Smooth muscle cell (in vitro differentiated cells): ENCODE results near the gene USP17L19. TPM values are rescaled to one million over a fixed set of nuclear protein-coding genes. Genes with fewer than 3 reads are reported as not detected.
"Not testable (repeated sequence)": the region's sequence is repeated elsewhere in the genome, so short reads cannot be mapped to it uniquely, and the experiment has no call there.

ENCODE experiments used
- DNase-seq: peaks from one replicate; lab custom pipeline; 2025; ENCODE audit not compliant: unreplicated experiment; lab: John Stamatoyannopoulos, UW
- H2AFZ ChIP-seq: fragments of 200-600 bp; sonication (generic); 2 replicates; pipeline ENCODE4 v1.6.0; 2016; ENCODE audit warnings: antibody characterized with exemption, low read depth, mild to moderate bottlenecking
- H3F3A ChIP-seq: fragments of 200-600 bp; sonication (generic); 2 replicates; pipeline ENCODE4 v1.6.0; 2017; ENCODE audit warnings: antibody characterized with exemption, low read depth
- H3K27ac ChIP-seq: fragments of 200-600 bp; sonication (generic); 2 replicates; pipeline ENCODE4 v1.5.1; 2016; ENCODE audit warnings: low read depth, mild to moderate bottlenecking
- H3K27me3 ChIP-seq: fragments of 200-600 bp; sonication (generic); 2 replicates; pipeline ENCODE4 v1.6.1; 2016; ENCODE audit warnings: low read depth, mild to moderate bottlenecking
- H3K36me3 ChIP-seq: fragments of 200-600 bp; sonication (generic); 2 replicates; pipeline ENCODE4 v1.5.1; 2016; ENCODE audit warnings: low read depth
- H3K4me1 ChIP-seq: fragments of 200-600 bp; sonication (generic); 2 replicates; pipeline ENCODE4 v1.5.1; 2016; ENCODE audit warnings: low read depth
- H3K4me2 ChIP-seq: fragments of 200-600 bp; sonication (generic); 2 replicates; pipeline ENCODE4 v1.6.0; 2016; ENCODE audit warnings: mild to moderate bottlenecking
- H3K4me3 ChIP-seq: fragments of 200-600 bp; sonication (generic); 2 replicates; pipeline ENCODE4 v1.5.1; 2016; ENCODE audit warnings: mild to moderate bottlenecking
- H3K79me2 ChIP-seq: fragments of 200-600 bp; sonication (generic); 2 replicates; pipeline ENCODE4 v1.6.0; 2016; ENCODE audit warnings: low read depth, mild to moderate bottlenecking
- H3K9ac ChIP-seq: fragments of 200-600 bp; sonication (generic); 2 replicates; pipeline ENCODE4 v1.6.0; 2016; ENCODE audit warnings: low read depth
- H3K9me3 ChIP-seq: fragments of 200-600 bp; sonication (generic); replicated peaks from 2 replicates; pipeline ENCODE4 v1.5.1; 2016; ENCODE audit warnings: low read depth
- H4K20me1 ChIP-seq: fragments of 200-600 bp; sonication (generic); 2 replicates; pipeline ENCODE4 v1.6.0; 2016; ENCODE audit warnings: low read depth
- WGBS: methylation state at CpG from one replicate; pipeline ENCODE4 v1.1.7; 2016; ENCODE audit warnings: low lambda C conversion rate; 5-methylcytosine and 5-hydroxymethylcytosine counted together
- polyA plus RNA-seq: library from polyadenylated mRNA; unstranded; fragments of >200 nt; fragmentation: Nextera tagmentation; extraction: Ambion mirVana; gene quantifications from 2 replicates; pipeline ENCODE4 v1.2.1, GENCODE V29; 2016
- total RNA-seq: library from RNA; depleted of rRNA; stranded (reverse); fragments of >200 nt; gene quantifications from 2 replicates; pipeline ENCODE4 v1.2.3, GENCODE V29; 2014

Gene USP17L19
- total and polyA plus RNA-seq, 2 experiments from 2014 or later = not detected

GRCh38 chr4:9238461-9238860 lies 14.7 kb upstream of the USP17L19 start:
- H3K4me1 ChIP-seq, H3K79me2 ChIP-seq, H3K4me2 ChIP-seq, H3F3A ChIP-seq, H3K27me3 ChIP-seq, H2AFZ ChIP-seq, H3K36me3 ChIP-seq, DNase-seq, H4K20me1 ChIP-seq, H3K9me3 ChIP-seq, H3K27ac ChIP-seq, H3K4me3 ChIP-seq, H3K9ac ChIP-seq: not testable (repeated sequence)
- 82% methylated on average over 3 of the region's 12 CpGs for WGBS

DNA sequence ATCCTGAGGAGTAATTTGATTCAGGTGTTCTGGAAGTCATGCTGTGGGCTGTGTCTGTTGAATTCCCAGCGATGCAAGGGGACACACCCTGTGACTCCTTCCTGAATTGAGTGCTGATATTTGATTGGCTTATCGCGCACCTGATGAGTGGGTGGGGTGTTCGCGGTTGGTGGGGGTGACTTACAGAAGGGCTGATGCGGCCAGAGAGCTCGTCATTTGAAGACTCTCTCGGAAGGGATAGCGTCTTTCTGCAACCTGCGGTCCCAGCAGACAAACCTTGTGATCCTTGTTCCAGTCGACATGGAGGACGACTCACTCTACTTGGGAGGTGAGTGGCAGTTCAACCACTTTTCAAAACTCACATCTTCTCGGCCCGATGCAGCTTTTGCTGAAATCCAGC lies 9.6 kb upstream of the USP17L19 start, which contains the start of gene USP17L17:
TSS of gene USP17L17 (plus strand) at position 301 of the 400 bp plus-strand sequence. CDS start at position 301, 0 bp downstream.
- H3K79me2 ChIP-seq, H3K9me3 ChIP-seq, H3F3A ChIP-seq, H3K27me3 ChIP-seq, H3K27ac ChIP-seq, DNase-seq, H3K4me2 ChIP-seq, H3K4me3 ChIP-seq, H4K20me1 ChIP-seq, H3K36me3 ChIP-seq, H3K9ac ChIP-seq, H3K4me1 ChIP-seq, H2AFZ ChIP-seq: not testable (repeated sequence)
- 86% methylated on average over 13 of the region's 14 CpGs for WGBS

- not testable (repeated sequence) for H3K79me2 ChIP-seq, DNase-seq
- WGBS = 83% methylated on average over 19 of the region's 26 CpGs
Observed at GRCh38 chr4:9247953-9248680, 5.1 kb upstream of the USP17L19 start, which contains the start of gene USP17L18. TSS of gene USP17L18 (plus strand) at chr4:9248630. CDS start at chr4:9248630, 0 bp downstream.

GRCh38 chr4:9257824-9258223 lies 4.6 kb downstream of the USP17L19 start, which contains the start of gene USP17L20:
TSS of gene USP17L20 (plus strand) at chr4:9258124. CDS start at chr4:9258124, 0 bp downstream.
- not testable (repeated sequence) for H3K27me3 ChIP-seq, H3K27ac ChIP-seq, H2AFZ ChIP-seq, H3K4me3 ChIP-seq, H3K9me3 ChIP-seq, H3K4me1 ChIP-seq, H3K36me3 ChIP-seq, H3K9ac ChIP-seq, DNase-seq, H4K20me1 ChIP-seq, H3K4me2 ChIP-seq, H3F3A ChIP-seq, H3K79me2 ChIP-seq
- no CpG with 5 or more reads among the region's 15 CpGs for WGBS

More at GRCh38 chr4:9247953-9248680, 5.1 kb upstream of the USP17L19 start, which contains the start of gene USP17L18:
- H3K4me3 ChIP-seq, H3K4me2 ChIP-seq, H3K36me3 ChIP-seq, H3K27ac ChIP-seq, H4K20me1 ChIP-seq, H3F3A ChIP-seq, H3K9ac ChIP-seq, H3K27me3 ChIP-seq, H3K4me1 ChIP-seq, H2AFZ ChIP-seq, H3K9me3 ChIP-seq: not testable (repeated sequence)

DNA sequence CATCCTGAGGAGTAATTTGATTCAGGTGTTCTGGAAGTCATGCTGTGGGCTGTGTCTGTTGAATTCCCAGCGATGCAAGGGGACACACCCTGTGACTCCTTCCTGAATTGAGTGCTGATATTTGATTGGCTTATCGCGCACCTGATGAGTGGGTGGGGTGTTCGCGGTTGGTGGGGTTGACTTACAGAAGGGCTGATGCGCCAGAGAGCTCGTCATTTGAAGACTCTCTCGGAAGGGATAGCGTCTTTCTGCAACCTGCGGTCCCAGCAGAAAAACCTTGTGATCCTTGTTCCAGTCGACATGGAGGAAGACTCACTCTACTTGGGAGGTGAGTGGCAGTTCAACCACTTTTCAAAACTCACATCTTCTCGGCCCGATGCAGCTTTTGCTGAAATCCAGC lies 9.4 kb downstream of the USP17L19 start, which contains the start of gene USP17L21:
TSS of gene USP17L21 (plus strand) at position 301 of the 400 bp plus-strand sequence. CDS start at position 301, 0 bp downstream.
- H3K9ac ChIP-seq, H3K27ac ChIP-seq, H2AFZ ChIP-seq, H3K4me2 ChIP-seq, H3K79me2 ChIP-seq, H3K4me3 ChIP-seq, H3K36me3 ChIP-seq, H3K27me3 ChIP-seq, H3K4me1 ChIP-seq, DNase-seq, H3F3A ChIP-seq, H4K20me1 ChIP-seq, H3K9me3 ChIP-seq: not testable (repeated sequence)
- no CpG with 5 or more reads among the region's 13 CpGs for WGBS

DNA sequence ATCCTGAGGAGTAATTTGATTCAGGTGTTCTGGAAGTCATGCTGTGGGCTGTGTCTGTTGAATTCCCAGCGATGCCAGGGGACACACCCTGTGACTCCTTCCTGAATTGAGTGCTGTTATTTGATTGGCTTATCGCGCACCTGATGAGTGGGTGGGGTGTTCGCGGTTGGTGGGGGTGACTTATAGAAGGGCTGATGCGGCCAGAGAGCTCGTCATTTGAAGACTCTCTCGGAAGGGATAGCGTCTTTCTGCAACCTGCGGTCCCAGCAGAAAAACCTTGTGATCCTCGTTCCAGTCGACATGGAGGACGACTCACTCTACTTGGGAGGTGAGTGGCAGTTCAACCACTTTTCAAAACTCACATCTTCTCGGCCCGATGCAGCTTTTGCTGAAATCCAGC lies 14.1 kb downstream of the USP17L19 start, which contains the start of gene USP17L22:
TSS of gene USP17L22 (plus strand) at position 301 of the 400 bp plus-strand sequence. CDS start at position 301, 0 bp downstream.
- H3K9ac ChIP-seq, H2AFZ ChIP-seq, H3K27me3 ChIP-seq, H3K27ac ChIP-seq, H3K9me3 ChIP-seq, H4K20me1 ChIP-seq, H3K4me3 ChIP-seq, H3K36me3 ChIP-seq, H3K4me1 ChIP-seq, DNase-seq, H3K4me2 ChIP-seq, H3K79me2 ChIP-seq, H3F3A ChIP-seq: not testable (repeated sequence)
- WGBS = no CpG with 5 or more reads among the region's 15 CpGs

DNA sequence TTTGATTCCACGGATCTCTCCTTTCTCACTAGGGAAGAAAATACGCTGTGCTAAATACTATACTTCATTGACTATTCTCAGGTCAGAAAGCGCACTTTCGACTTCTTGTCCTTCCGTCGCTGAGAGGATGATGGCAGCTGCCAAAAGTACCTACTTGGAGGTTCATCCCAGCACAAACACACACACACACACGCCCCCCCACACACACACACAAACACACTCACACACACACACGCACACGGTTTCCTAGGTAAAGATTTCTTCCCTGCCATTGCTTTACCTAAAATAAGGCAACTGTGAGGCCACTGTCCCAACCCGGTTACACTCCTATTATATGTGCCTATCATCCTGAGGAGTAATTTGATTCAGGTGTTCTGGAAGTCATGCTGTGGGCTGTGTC lies 18.5 kb downstream of the USP17L19 start:
- not testable (repeated sequence) for H3K36me3 ChIP-seq, H3K27me3 ChIP-seq
- WGBS = 82% methylated on average over 8 of the region's 10 CpGs

More for the DNA sequence above, 18.5 kb downstream of the USP17L19 start:
- not testable (repeated sequence) for H3K79me2 ChIP-seq, H3F3A ChIP-seq, H3K4me2 ChIP-seq, H3K27ac ChIP-seq, DNase-seq, H4K20me1 ChIP-seq, H3K9ac ChIP-seq, H3K9me3 ChIP-seq, H3K4me1 ChIP-seq, H2AFZ ChIP-seq, H3K4me3 ChIP-seq
